HG02763 (cell line): ENCODE results near the gene TMEM238.

Experiments
- ATAC-seq: cut with Tn5 transposase; IDR thresholded peaks from one replicate; pipeline ENCODE4 v1.9.1; 2021; ENCODE audit warnings: mild to moderate bottlenecking, moderate library complexity; ENCODE audit not compliant: unreplicated experiment

Gene TMEM238

DNA sequence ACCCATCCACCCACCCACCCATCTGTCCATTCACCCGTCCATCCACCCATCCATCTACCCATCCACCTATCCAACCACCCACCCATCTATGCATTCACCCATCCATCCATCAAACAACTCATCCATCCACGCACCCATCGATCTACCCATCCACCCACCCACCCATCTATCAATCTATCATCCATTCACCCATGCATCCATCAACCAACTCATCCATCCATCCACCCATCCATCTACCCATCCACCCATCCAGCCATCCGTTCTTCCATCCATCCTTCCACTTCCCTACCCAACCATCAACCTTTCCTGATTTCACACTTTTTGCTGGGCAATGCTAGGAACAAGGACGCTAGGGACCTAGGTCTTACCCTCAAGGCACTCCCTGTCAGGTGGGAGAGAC is 2.1 kb downstream of the TMEM238 start:
- ATAC-seq, result no peak

DNA sequence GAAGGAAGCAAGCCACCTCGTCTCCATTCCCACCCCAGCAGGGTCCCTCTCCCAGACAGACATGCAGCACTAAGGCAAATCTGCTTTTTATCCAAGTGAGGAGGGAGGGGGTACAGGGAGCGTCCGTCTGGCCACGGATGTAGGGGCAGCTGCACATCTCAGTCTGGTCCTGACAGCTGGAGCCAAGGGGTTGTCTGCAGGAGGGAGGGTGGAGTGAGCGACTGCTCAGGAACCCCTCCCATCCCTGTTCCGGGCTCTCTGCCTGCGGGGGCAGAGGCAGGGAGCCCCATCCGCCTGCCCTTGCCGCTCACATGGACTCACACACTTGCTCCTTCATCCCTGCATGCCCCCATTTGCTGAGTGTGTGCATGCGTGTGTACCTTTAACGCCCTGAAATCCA is 4.9 kb downstream of the TMEM238 start:
- ATAC-seq, result no peak

DNA sequence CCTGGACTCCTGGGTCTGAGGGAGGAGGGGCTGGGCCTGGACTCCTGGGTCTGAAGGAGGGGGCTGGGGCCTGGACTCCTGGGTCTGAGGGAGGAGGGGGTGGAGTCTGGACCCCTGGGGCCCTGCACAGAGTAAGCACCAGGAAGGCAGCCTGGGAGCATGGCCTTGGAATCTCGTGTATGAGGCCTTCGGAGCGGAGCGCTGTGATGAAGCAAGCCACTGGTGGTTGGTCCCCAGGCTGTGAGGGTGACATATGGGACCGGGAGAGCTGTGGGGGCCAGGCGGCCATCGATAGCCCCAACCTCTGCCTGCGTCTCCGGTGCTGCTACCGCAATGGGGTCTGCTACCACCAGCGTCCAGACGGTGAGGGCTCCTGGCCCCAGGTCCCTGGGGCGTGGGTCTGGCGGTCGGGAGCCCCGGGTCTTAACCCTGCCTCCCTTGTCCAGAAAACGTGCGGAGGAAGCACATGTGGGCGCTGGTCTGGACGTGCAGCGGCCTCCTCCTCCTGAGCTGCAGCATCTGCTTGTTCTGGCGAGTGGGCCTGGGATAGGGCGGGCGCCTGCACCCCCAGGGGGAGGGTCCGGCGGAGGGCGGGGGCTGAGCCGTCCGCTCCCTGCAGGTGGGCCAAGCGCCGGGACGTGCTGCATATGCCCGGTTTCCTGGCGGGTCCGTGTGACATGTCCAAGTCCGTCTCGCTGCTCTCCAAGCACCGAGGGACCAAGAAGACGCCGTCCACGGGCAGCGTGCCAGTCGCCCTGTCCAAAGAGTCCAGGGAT is 6.5 kb downstream of the TMEM238 start:
- ATAC-seq, result no peak

DNA sequence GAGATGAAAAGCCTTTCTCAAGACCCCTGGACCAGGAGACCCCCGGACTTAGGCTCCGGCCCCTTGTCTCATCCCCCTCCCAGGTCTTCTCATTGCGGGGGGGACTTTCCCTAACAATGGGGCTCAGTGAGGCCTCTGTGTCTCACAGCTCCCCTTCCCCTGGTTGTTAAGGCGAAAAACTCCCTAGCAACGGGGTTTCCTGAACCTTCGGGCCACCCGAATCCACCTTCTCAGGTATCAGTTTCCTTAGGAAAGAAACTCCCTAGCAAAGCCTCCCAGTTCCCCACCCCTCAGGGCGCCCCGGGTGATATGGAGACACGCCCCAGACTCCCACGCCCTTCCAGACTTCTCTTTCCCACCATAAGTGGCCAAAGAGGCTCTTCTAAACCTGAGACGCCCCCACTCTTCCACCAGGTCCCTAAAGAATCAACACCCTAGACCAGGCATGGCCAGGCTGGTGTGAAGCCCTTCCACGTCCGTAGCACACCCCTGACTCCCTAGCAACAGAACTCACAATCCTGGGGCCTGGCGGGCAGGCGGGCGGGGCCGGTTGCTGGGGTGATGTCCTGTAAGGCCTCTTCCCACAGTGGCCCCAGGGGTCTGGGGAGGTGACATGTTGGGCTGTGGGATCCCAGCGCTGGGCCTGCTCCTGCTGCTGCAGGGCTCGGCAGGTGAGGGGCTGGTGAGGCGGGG is 7.7 kb downstream of the TMEM238 start, which contains the start of gene TMEM190:
Gene TMEM190 (plus strand): TSS at position 586 of the 693 bp plus-strand sequence. CDS start 28 bp downstream, at position 614.
- ATAC-seq, result no peak

- no peak for ATAC-seq
Observed at GRCh38 chr19:55373993-55374757, 9.9 kb downstream of the TMEM238 start.

- no peak for ATAC-seq
Observed at GRCh38 chr19:55373306-55373992, 10.6 kb downstream of the TMEM238 start.

DNA sequence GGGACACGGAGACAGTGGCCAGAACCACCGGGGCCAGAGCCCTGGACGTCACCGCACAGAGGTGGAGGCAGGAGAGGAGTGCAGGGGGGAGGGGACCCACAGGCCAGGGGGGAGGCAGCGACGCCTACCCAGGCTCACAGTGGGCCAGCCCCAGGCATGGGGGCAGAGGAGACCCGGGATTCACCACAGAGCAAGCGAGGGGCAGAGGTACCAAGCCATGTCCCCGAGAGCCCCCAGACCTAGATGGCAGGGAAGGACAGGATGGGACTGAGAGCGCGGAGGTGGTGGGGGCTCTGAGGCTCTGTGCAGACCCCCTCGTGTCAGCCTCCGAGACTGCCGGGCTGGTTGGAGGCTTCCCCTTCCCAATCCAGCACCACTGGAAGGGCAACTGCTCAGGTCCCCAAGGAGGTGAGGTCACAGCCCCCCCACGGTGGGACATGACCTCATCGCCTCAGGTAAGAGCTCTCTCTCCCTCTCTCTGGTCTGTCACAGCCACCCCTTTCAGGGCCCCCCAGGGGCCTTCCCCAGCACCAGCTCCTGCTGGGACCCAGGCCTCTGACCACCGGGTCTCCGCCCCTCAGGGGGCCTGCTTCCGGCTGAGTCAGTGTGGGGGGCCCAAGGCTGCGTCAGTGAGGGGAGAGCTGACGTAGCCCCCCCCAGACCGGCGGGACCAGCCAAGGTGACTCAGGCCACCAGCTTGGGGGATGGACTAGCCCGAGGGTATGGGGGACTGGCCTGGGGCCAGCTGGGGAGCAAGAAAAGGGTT is 11.6 kb downstream of the TMEM238 start:
- no peak for ATAC-seq

- ATAC-seq, result no peak
Observed at GRCh38 chr19:55370305-55370988, 13.6 kb downstream of the TMEM238 start, which contains the start of gene IL11. Gene IL11, minus strand, starts transcription at chr19:55370463. Its CDS starts 153 bp downstream, at chr19:55370310.

DNA sequence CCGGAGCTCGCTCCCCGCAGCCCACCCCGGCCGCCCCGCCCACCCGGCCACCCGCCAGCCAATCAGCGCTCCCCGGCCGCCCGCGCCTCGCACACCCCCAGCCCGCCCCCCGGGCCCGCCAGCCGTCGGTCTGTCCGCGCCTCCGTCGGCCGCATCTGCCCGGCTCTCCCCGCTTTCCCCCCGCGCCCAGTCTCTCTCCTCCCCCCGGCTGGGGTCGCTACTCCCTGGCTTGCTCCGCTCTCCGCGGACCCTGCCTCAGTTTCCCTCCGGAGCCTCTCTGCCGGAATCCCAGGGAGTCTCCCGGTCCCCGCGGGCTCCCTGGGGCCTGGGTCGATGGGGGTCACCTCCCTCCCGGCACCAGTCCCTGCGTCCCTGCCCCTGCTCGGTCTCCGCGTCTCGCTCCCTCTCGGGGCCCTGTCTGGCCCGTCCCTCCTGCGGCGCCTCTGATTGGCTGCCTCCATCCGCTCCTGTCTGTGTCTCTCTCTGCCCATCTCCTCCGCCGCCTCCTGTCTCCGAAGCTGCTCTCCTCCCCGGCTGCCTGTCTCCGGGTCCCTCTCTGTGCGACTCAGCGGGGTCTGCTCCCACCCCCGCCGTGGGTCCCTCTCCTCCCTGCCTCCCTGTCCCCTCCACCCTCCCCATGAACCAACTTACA is 14.3 kb downstream of the TMEM238 start:
- no peak for ATAC-seq

DNA sequence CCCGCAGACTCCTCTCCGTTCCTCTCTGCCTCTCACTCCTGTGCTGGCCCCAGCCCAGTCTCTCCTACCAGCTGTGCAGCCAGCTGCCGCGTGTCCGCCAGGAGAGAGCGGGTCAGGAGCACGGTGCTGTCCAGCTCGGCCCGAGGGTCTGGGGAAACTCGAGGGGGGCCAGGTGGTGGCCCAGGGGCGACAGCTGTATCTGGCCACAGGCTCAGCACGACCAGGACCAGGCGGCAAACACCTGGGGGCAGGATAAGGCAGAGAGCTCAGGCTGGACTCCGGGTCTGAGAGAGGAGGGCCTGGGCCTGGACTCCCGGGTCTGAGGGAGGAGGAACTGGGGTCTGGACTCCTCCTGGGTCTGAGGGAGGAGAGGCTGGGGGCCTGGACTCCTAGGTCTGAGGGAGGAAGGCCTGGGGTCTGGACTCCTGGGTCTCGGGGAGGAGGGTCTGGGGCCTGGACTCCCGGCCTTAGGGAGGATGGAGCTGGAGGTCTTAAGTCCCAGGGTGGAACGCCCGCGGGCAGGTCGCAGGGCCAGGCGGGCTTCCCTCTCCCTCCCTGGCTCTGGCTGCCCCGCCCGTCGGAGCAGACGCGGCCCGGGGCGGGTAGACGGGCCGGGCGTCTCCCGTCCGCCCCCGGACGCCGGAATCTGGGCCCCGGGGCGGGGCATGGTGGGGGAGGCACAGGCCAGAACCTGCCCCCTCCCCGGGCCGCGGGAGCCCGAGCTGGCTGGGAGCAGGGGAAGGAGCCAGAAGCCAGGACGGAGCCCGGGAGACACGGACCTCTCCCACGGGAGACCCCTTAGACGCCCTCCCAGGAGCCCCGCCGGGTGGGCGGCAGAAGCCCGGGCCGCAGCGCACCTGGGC is 15.2 kb downstream of the TMEM238 start:
- ATAC-seq, result no peak

DNA sequence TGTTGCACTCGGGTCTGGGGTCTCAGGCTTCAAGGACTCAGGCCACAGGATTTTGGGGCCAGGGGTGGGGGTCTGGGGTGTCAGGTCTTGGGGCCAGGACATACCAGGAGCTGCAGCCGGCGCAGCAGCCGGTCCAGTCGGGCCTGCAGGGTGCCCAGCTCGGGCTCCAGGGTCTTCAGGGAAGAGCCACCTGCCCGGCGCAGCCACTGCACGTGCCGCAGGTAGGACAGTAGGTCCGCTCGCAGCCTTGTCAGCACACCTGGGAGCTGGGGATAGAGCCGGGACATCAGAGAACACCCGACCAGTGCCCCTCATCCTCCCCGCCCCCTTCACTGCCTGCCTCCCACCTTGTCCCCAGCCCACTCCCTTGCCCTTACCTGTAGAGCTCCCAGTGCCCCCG is 16.0 kb downstream of the TMEM238 start:
- no peak for ATAC-seq

GRCh38 chr19:55366790-55367189 is 17.3 kb downstream of the TMEM238 start:
- ATAC-seq, result no peak

GRCh38 chr19:55365964-55366363 is 18.1 kb downstream of the TMEM238 start:
- ATAC-seq, result no peak

- ATAC-seq, result no peak
Observed at GRCh38 chr19:55365245-55365644, 18.8 kb downstream of the TMEM238 start.

DNA sequence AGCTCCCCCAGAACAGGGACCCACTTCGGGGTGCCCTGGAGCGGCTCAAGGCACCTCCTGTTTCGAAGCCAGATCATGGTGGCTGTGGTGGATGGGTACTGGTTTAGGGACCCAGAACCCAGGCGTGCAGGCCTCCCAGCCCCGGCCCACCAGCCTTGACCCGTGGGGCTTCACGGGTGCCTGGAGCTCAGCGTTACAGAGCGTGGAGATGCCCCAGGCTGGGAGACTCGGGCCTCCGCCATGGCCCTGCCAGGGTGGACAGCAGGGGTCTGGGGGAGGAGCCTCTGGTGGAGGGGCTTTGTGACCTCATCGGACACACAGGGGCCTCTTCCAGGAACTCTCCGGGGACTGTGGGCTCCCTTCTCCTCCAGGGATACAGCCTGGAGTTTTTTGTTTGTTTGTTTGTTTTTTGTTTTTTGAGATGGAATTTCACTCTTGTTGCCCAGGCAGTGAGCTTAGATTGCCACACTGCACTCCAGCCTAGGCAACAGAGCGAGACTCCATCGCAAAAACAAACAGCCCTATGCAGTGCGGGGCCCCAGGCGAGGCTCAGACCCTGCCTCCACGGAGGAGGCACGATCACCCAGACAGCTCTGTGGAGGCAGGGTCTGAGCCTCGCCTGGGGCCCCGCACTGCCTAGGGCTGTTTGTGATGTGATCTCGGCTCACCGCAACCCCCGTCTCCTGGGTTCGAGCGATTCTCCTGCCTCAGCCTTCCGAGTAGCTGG is 20.9 kb downstream of the TMEM238 start, which contains the start of gene GARIN5B:
Gene GARIN5B (minus strand): TSS at position 271 of the 727 bp plus-strand sequence. CDS start 194 bp downstream, at position 77.
- no peak for ATAC-seq

GRCh38 chr19:55362174-55362989 is 21.7 kb downstream of the TMEM238 start:
- no peak for ATAC-seq
